Astrocyte of the hippocampus (primary cell): ENCODE results near the gene SECISBP2.
"Not testable (repeated sequence)": the region's sequence is repeated elsewhere in the genome, so short reads cannot be mapped to it uniquely, and the experiment has no call there.

ENCODE experiments used
- DNase-seq: peaks from one replicate; pipeline ENCODE4 v3.0.0; 2011; ENCODE audit warnings: low read depth, low spot score

The SECISBP2 gene

DNA sequence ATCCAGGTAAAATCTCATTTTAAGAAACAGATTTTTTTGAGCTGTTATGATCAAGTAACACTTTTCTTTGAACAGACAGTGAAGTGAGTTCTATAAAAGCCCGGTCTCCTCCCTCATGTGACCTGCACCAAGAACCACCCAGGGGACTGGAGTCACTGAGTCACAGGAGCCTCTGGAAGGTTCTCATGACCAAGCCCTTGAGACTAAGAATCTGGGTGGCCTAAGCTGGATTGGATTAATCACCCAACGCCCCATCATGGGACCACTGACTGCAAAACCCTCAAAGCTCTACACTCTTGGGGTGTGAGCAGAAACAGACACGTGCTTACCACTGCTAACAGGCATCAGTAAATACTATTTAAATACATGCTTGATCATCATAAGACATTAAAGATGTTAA is 48.4 kb downstream of the SECISBP2 start:
- no peak for DNase-seq

DNA sequence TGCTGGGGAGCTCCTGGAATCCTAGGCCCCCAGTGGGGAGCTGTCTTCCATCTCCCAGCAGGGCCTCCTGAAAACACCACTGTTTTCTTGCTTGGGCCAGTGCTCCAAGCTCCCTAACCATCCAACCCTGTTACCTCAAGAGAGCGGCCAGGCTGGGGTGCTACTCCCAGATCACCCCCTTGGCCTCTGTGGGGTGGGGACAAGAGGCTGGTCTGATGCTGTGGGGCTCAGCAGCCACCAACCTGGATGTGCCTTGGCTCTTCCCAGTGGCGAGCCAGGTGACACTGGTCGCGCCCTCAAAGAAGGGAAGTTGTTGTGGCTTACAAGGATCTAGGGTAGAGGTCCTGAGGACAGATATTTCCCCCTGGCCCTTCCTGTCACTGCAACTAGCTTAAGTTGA is 49.0 kb downstream of the SECISBP2 start:
- no peak for DNase-seq

GRCh38 chr9:89367726-89368437 is 49.6 kb downstream of the SECISBP2 start:
- no peak for DNase-seq

DNA sequence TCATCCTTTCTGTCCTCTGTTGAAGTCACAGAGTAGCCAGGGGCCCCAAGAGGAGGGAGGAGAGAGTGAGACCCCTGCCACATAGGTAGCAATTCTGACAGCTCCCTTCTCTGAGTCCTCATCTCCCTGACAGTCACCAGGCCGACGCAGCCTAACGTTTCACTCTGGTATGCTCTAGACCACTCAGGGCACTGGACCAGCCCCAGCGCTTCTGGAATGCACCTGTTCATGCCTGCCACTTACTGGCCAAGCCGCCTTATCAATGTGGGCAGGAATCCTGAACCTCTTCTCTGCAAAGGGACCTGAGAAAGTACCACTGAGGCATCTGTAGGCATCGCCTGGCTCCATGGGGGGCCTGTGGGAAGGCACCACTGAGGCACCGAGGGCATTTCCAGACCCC is 50.2 kb downstream of the SECISBP2 start:
- DNase-seq = no peak

- DNase-seq = no peak
These were observed 50.7 kb downstream of the SECISBP2 start for GRCh38 chr9:89368978-89369377.

DNA sequence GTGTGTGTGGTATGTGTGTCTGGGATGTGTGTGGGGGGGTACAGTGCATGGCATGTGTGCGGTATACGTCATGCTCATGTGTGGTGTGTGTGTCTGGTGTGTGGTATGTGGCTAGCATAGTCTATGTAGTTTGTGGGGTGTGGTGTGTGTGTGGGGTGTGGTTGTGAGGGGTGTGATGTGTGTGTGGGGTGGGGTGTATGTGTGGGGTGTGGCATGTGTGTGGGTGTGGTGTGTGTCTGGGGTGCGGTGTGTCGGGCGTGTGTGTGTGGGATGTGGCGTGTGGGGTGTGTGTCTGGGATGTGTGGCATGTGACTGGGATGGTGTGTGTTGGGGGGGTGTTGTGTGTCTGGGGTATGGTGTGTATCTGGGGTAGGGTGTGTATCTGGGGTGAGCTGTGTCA is 52.3 kb downstream of the SECISBP2 start:
- no peak for DNase-seq

GRCh38 chr9:89371791-89372190 is 53.5 kb downstream of the SECISBP2 start:
- not testable (repeated sequence) for DNase-seq

- no peak for DNase-seq
These were observed 54.0 kb downstream of the SECISBP2 start for GRCh38 chr9:89372230-89372816.

DNA sequence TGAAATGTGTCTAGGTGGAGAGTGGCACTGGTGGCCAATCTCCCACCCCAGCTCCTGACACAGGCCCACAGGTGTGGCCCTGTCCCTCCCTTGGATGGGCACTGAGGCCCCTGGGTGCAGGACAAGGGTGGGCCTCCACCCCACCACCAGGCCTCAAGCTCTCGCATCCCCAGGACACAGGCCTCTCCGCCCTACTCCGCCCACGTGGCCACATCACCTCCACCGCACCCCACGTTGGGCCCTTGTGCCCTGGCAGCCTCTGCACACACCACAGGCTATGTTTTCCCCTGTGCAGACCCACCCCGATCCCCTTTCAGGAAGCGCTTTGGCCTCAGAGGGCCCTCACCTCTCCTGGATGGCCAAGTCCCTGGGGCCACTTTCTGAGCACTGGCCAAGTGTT is 54.7 kb downstream of the SECISBP2 start:
- no peak for DNase-seq

- peak; percentile 69 for DNase-seq
These were observed 55.9 kb downstream of the SECISBP2 start for GRCh38 chr9:89374176-89374575.

DNA sequence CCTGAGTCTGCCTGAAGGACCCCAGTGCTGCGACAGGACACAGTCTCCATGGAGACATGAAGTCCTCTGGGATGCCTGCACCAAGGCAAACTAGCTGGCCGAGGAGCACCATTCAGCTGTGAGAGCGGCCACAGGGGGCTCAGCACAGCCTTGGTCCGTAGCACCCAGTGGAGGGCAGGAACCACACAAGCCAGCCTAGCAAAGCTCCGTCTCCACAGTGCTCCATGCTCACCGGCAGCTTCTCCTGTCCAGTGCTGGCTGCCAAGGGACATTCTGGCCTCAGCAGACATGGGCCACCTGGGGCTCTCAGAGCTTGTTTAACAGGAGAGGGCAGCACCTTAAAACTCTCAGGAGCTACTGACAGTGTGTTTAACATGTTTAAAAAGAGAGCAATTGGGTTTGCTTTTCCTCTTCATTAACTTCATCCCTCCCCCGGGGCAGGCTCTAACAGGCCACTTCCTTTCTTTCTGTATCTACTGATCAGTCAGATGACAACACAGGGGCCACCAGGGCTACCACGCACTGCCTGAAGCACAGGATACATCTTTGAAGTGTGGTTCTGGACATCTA is 57.0 kb downstream of the SECISBP2 start:
- no peak for DNase-seq

- DNase-seq = no peak
These were observed 58.0 kb downstream of the SECISBP2 start for GRCh38 chr9:89376286-89376685.

DNA sequence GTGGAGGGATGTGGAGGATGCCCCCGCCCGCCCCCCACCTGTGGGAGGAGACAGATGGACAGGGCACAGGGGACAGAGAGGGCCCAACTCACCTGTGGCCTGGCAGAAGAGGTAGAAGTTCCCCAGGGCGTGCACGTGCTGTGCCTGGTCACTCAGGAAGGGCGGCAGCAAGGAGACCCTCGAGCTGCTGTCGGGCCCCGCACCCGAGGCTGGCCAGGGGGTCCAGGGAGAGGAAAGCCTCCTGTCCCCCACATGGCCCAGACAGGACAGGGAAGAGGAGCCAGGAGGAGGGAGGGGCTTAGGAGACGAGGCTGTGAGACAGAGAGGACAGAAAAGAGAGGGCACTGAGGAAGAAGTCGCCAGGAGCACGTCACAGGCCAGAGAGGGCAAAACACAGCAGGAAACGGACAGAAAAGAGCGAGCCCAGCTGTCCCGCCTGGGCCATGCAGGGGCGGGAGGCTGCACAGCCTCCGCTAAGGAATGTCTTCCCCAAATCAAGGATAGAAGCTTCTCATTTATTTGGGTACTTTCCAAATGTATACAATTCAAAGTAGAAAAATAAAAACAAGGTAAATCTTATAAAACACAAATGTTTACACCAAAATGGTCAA is 58.5 kb downstream of the SECISBP2 start:
- DNase-seq = no peak

- no peak for DNase-seq
These were observed 59.1 kb downstream of the SECISBP2 start for GRCh38 chr9:89377411-89377810.

- DNase-seq = no peak
These were observed 60.2 kb downstream of the SECISBP2 start for GRCh38 chr9:89378541-89378940.

GRCh38 chr9:89379031-89379430 is 60.7 kb downstream of the SECISBP2 start:
- no peak for DNase-seq

DNA sequence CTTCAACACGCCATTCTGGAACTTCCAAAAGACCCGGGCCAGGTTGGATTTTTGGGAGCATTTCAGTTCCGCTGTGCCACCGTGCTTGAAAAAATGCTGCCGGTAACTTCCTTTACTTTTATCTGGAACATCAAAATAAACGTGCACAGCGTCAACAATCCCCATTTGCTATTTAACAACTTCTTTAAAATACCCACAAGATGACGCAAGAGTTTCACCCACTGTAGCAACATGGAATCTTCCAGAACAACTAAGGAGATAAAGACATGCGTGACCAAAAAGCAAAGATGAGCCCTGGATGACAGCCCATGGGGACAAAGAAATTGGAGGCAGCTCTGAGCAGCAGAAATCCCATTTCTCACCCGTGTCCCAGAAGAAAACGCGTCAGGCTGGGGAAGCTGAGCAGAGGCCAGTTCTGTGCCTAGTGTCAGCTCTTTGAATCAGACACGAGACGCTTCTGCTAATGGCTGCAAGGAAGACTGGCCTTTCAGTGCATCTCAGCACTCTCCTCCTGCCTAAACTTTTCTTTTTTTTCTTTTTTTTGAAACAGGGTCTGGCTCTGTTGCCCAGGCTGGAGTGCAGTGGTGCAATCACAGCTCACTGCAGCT is 61.3 kb downstream of the SECISBP2 start:
- no peak for DNase-seq

- peak; percentile 32 for DNase-seq
These were observed 62.4 kb downstream of the SECISBP2 start for GRCh38 chr9:89380437-89381307.

DNA sequence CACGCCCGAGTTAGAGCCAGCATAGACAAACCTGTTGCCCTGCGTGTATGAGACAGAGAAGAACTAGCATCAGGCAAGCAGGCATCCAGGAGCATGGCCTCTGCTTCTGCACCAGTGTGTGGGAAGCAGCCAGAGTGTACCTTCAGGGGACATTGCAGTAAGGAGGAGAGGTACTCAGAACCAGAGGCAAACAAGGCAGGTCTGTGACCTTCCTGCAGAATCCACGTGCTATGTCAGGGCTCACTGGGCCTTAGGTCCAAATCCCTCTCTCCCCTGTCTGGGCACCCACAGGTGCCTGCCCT is 63.0 kb downstream of the SECISBP2 start:
- DNase-seq = no peak

DNA sequence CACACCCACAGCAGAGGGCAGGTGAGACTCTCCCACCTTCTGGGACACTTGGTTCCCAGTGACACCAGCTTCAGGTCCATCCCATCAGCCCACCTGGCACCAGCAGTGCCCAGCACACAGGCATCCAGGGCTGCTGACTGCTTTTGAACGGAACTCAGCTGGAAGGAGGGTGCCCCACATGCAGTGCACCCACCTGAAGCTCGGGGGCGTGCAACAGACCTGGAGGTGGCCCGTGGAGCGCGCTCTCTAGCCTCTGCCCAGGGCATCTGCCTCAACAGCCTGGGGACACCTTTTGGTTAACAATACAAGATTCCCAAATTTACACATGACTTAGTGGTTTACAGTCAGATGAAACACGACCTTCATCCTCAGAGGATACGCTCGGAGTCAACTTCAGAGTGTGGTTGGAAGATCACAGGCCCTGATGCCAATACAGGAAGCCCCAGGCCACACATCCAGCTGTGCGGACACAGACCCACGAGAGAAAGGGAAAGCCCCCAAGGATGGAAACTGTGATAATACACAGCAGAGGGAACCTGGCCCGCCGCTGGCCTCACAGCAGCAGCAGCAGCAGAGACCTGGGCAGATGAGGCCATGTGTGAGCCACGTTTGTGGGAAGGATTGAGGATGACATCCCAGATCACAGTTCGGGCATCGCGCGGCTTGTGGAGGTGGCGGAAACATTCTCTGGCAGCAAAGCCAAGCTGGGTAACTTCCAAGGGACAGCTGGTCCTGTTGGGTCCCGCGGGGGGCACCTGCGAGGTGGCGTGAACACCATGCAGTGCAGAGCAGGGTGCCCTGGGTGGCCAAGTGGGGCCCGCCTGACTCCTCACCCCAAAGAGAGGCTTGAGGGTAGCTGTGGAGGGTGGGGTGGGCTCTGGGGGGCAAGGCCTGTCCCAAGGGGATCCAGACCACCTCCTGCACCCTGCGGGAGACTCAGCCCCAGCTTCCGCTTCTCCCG is 64.0 kb downstream of the SECISBP2 start:
- no peak for DNase-seq
